SU-DHL-6 (cell line): Measurements from ENCODE around the gene PAPSS1.

Source experiments
- EZH2phosphoT487 ChIP-seq: fragments of 200-600 bp; sonication (generic), shearing (Covaris generic); conservative IDR thresholded peaks from 2 replicates; pipeline ENCODE4 v1.6.1; 2018; ENCODE audit warnings: mild to moderate bottlenecking, antibody characterized with exemption, low read length, moderate library complexity, mixed read lengths
- TF ChIP-seq, protein P1 (sequence below): fragments of 200-600 bp; sonication (generic); IDR thresholded peaks from one replicate; pipeline ENCODE4 v1.5.1; 2017; ENCODE audit warnings: antibody characterized with exemption, mild to moderate bottlenecking, low read length, moderate library complexity; ENCODE audit not compliant: insufficient read depth, poor library complexity, severe bottlenecking

DNA sequence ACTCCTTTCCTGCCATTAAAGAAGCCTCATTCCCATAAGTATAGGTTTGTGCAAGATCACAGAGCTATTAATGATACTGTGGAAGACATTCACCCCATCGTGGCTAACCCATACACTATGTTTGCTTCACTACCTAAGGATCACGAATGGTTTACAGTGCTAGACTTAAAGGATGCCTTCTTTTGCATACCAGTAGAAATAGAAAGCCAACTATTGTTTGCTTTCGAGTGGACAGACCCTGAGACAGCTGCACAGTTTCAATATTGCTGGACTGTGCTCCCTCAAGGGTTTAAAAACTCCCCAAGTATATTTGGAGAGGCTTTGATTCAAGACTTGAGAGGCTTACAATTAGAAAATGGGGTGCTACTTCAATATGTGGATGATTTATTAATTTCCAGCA is 16.0 kb upstream of the PAPSS1 start:
- TF ChIP-seq, protein P1, sequence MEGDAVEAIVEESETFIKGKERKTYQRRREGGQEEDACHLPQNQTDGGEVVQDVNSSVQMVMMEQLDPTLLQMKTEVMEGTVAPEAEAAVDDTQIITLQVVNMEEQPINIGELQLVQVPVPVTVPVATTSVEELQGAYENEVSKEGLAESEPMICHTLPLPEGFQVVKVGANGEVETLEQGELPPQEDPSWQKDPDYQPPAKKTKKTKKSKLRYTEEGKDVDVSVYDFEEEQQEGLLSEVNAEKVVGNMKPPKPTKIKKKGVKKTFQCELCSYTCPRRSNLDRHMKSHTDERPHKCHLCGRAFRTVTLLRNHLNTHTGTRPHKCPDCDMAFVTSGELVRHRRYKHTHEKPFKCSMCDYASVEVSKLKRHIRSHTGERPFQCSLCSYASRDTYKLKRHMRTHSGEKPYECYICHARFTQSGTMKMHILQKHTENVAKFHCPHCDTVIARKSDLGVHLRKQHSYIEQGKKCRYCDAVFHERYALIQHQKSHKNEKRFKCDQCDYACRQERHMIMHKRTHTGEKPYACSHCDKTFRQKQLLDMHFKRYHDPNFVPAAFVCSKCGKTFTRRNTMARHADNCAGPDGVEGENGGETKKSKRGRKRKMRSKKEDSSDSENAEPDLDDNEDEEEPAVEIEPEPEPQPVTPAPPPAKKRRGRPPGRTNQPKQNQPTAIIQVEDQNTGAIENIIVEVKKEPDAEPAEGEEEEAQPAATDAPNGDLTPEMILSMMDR = no peak
- no peak for TF ChIP-seq EZH2phosphoT487
